Skeletal muscle tissue (tissue), 4 donors: ENCODE results near the gene AZU1. TPM values are rescaled to one million over a fixed set of nuclear protein-coding genes. Genes with fewer than 3 reads are reported as not detected.

Source experiments
- H3K27ac ChIP-seq: one replicate; pipeline ENCODE4 v1.7.0; 2013; ENCODE audit warnings: mild to moderate bottlenecking, low read depth, low read length, inconsistent platforms
- H3K27me3 ChIP-seq, 3 donors: one replicate each; pipeline ENCODE4 v1.7.0; 2013; ENCODE audit warnings: low read length in 3 of 3; ENCODE audit not compliant: control insufficient read depth in 3 of 3, insufficient read depth in 3 of 3
- H3K36me3 ChIP-seq, 3 donors: one replicate each; pipeline ENCODE4 v1.7.0; 2013; ENCODE audit warnings: low read length in 3 of 3; ENCODE audit not compliant: control insufficient read depth in 3 of 3, insufficient read depth in 3 of 3
- H3K4me1 ChIP-seq, 3 donors: one replicate each; pipeline ENCODE4 v1.7.0; 2013; ENCODE audit warnings: low read length in 3 of 3, mild to moderate bottlenecking in 3 of 3; ENCODE audit not compliant: control insufficient read depth in 3 of 3, insufficient read depth in 3 of 3
- H3K4me3 ChIP-seq, 3 donors: one replicate each; pipeline ENCODE4 v1.7.0; 2013; ENCODE audit warnings: low read length in 3 of 3
- H3K9ac ChIP-seq, 3 donors: one replicate each; pipeline ENCODE4 v1.7.0; 2013; ENCODE audit warnings: low read length in 3 of 3, mild to moderate bottlenecking in 3 of 3, moderate library complexity in 2 of 3, low read depth in 1 of 3
- H3K9me3 ChIP-seq, 3 donors: one replicate each; pipeline ENCODE4 v1.7.0; 2013; ENCODE audit warnings: low read length in 3 of 3; ENCODE audit not compliant: control insufficient read depth in 3 of 3
- total RNA-seq: library from RNA; depleted of rRNA; stranded (reverse); fragments of >200 nt; gene quantifications from one replicate; pipeline ENCODE4 v1.2.3, GENCODE V29; 2014
- donor health status: Osteomylitis.

The AZU1 gene
- total RNA-seq, 1 donor from 2014 or later, result 2.6 TPM

GRCh38 chr19:788983-789700 is 38.5 kb upstream of the AZU1 start:
- Histone ChIP-seq H3K27ac (peak overlapping the region; percentile 64), H3K27me3 (no peaks in the 10 kb centered on the region), H3K9ac (peak overlapping the region in 1 of 3 donors; percentile 33), H3K4me3 (peak overlapping the region in 1 of 3 donors; percentile 22), H3K4me1 (peaks cover 10 to 17% (median 15%) of the 10 kb centered on the region in 3 donors), H3K36me3 (no peaks in the 10 kb centered on the region), H3K9me3 (no peaks in the 10 kb centered on the region)

DNA sequence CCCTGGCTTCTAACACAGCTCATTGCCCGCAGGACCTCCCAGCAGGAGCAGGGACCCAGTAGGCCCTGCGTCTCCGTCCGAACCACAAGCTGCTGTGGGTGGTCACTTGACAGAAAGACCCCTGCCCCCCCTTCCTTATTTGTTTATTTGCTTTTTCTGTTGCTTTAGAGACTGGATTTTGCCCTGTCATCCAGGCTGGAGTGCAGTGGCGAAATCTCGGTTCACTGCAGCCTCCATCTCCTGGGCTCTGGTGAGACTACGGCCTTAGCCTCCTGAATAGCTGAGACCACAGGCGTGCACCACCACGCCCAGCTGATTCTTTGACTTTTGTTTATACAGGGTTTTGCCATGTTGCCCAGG is 38.0 kb upstream of the AZU1 start:
- Histone ChIP-seq H3K4me1 (peaks cover 10 to 15% (median 15%) of the 10 kb centered on the region in 3 donors), H3K4me3 (no peak overlapping the region), H3K9ac (peak overlapping the region in 1 of 3 donors; percentile 33), H3K27ac (peak overlapping the region; percentile 64), H3K27me3 (no peaks in the 10 kb centered on the region), H3K9me3 (no peaks in the 10 kb centered on the region), H3K36me3 (no peaks in the 10 kb centered on the region)

DNA sequence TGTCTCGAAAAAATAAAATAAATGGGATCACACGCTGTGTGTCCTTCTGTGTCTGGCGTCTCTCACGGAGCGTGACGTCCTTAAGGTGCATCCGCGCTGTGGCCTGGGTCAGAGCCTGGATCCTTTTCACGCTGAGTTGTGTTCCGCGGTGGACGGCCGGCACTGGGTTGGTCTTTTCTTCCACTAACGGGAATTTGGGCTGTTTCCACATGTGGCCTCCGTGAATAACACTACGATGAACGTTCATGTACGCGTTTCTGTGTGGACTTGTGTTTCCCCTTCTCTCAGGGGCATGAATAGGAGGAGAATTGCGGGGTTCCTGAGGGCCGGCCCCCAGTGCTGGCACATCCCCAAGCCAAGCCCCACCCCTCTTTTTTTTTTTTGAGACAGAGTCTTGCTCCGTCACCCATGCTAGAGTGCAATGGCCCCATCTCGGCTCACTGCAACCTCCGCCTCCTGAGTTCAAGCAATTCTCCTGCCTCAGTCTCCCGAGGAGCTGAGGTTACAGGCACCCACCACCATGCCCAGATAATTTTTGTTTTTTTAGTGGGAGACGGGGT is 36.5 kb upstream of the AZU1 start:
- Histone ChIP-seq H3K27me3 (no peaks in the 10 kb centered on the region), H3K4me1 (peaks cover 20 to 27% (median 25%) of the 10 kb centered on the region in 3 donors), H3K9me3 (no peaks in the 10 kb centered on the region), H3K9ac (no peak overlapping the region), H3K27ac (no peak overlapping the region), H3K4me3 (no peak overlapping the region), H3K36me3 (no peaks in the 10 kb centered on the region)

DNA sequence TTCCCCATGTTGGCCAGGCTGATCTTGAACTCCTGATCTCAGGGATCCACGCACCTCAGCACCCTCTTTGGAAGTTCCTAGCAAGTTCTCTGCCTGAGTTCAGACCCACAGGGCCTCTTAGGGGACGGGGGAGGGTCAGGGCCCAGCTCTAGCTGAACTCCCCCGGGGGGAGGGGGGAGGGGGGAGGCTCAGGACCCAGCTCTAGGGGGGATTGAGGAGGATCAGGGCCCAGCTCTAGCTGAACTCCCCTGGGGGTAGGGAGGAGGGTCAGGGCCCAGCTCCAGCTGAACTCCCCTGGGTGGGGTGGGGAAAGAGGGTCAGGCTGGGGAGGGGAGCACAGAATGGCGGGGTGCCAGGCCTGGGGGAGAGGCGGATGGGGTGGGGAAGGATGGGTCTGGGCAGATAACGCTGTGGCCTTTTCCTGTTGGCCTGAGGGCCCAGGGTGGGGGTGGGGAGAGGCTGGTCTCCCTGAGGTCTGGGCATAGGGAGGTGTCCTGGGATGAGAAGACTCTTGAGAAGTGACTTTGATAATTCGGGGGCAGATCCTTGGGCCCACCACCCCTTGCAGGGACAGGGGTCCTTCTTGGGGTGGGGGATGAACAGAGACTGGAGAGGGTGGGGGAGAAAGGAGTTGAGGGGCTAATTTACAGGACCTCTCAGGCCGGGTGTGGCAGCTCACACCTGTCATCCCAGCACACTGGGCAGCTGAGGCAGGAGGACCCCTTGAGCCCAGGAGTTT is 35.9 kb upstream of the AZU1 start:
- no peaks in the 10 kb centered on the region for H3K27me3 ChIP-seq
- H3K9ac ChIP-seq, result no peak overlapping the region
- H3K9me3 ChIP-seq, result no peaks in the 10 kb centered on the region
- H3K27ac ChIP-seq, result no peak overlapping the region
- no peak overlapping the region for H3K4me3 ChIP-seq
- H3K36me3 ChIP-seq, result no peaks in the 10 kb centered on the region
- peaks cover 22 to 34% (median 27%) of the 10 kb centered on the region in 3 donors for H3K4me1 ChIP-seq

- Histone ChIP-seq H3K4me1 (peaks cover 22 to 34% (median 27%) of the 10 kb centered on the region in 3 donors), H3K9ac (no peak overlapping the region), H3K36me3 (no peaks in the 10 kb centered on the region), H3K4me3 (no peak overlapping the region), H3K27me3 (no peaks in the 10 kb centered on the region), H3K9me3 (no peaks in the 10 kb centered on the region), H3K27ac (no peak overlapping the region)
Measured at GRCh38 chr19:792306-792885, 35.2 kb upstream of the AZU1 start.

DNA sequence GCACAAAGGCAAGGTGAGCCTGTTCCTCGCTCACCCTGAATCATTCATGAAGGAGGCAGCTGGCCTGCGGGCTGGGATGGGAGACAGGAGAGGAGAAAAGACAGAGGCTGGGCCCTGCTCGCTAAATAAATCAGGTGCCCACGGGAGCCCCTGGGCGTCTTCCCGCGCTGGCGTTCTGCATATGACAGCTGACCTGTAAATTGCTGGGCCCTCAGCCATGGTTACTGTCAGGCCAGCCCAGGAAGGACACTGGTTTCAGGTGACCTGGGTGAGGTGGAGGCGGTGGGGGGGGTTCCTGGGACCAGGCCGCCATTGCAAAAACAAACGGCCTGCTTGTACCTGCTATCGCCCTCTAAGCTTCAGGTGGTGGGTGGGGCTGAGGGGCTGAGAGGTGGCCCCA is 33.8 kb upstream of the AZU1 start:
- Histone ChIP-seq H3K4me3 (no peak overlapping the region), H3K9ac (no peak overlapping the region), H3K4me1 (peaks cover 25 to 36% (median 32%) of the 10 kb centered on the region in 3 donors), H3K9me3 (no peaks in the 10 kb centered on the region), H3K27me3 (no peaks in the 10 kb centered on the region), H3K27ac (no peak overlapping the region), H3K36me3 (no peaks in the 10 kb centered on the region)

- H3K27ac ChIP-seq, result peak overlapping the region; percentile 75
- H3K9me3 ChIP-seq, result no peaks in the 10 kb centered on the region
- peaks cover 31 to 39% (median 38%) of the 10 kb centered on the region in 3 donors for H3K4me1 ChIP-seq
- H3K27me3 ChIP-seq, result no peaks in the 10 kb centered on the region
- peak overlapping the region; percentile 68 to 79 (median 73) for H3K9ac ChIP-seq
- H3K4me3 ChIP-seq, result peak overlapping the region; percentile 65 to 90 (median 87)
- peaks cover 2 to 6% (median 4%) of the 10 kb centered on the region in 3 donors for H3K36me3 ChIP-seq
Measured at GRCh38 chr19:795073-795611, 32.5 kb upstream of the AZU1 start.

- peak overlapping the region; percentile 68 to 94 (median 91) for H3K9ac ChIP-seq
- peak overlapping the region; percentile 78 to 90 (median 87) for H3K4me3 ChIP-seq
- H3K27me3 ChIP-seq, result no peaks in the 10 kb centered on the region
- peaks cover 6 to 9% (median 6%) of the 10 kb centered on the region in 3 donors for H3K36me3 ChIP-seq
- H3K9me3 ChIP-seq, result no peaks in the 10 kb centered on the region
- peak overlapping the region; percentile 78 for H3K27ac ChIP-seq
- peaks cover 39 to 47% (median 46%) of the 10 kb centered on the region in 3 donors for H3K4me1 ChIP-seq
Measured at GRCh38 chr19:795691-796581, 31.7 kb upstream of the AZU1 start.
